MV-4-11 (cell line): Measurements from ENCODE around the gene FLT3.
A peak's percentile ranks its signal among the peaks of the same experiment; 100 is the strongest.
"Not testable (repeated sequence)": the region's sequence is repeated elsewhere in the genome, so short reads cannot be mapped to it uniquely, and the experiment has no call there.

ENCODE experiments used
- DNase-seq: peaks from one replicate; lab custom pipeline; 2025; lab: John Stamatoyannopoulos, UW

The FLT3 gene

DNA sequence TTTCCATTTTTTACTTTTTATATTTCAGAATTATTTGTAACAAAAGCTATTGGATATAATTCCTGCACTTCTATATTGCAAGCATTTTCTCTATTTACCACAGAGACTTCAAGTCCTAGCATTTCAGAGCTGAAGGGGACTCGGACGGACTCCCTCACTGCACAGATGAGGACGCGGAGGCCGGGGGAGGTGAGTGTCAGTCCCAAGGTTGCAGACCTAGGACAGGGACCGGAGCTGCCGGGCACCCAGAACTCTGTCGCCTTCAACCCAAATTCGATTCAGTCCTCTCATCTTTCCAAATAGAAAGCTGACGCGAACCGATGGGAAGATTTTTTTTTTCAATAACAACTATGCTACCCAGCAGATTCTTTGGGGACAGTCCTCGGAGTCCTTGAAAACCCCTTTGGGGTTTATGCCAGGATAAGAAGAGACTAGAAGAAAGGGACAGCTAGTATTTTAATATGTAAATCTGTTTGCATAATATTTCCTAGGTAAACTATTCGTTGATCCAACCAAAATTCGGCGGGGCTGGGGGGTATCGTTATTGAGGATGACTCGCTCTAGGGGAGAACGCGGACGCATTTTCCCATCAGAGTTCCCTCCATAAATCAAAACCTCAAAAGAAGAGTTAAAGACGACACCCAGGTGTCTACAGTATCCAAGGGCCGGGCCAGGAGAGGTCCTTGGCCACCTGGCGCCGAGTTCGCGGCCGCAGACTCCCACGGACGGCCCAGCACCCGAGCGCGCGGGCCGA is 803 bp downstream of the FLT3 start:
- DNase-seq, result peak; percentile 33

DNA sequence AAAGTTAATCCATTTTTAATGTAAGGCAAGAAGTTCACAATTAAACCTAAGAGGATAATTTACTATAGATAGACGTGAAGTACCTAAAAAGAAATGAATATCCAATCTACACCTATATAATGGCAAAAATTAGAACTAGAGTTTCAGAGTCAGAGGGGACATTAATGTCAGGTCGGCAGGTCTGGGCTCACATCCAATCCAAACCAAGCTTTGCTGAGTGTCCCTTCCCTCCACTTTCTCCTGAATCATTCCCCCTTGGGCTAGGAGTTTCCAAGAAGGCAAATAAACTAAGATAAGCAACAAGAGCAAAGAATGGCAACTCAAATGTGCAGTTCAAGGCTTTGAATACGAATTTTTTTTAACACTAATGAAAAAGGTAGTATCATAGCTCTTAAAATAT is 2.9 kb downstream of the FLT3 start:
- no peak for DNase-seq

DNA sequence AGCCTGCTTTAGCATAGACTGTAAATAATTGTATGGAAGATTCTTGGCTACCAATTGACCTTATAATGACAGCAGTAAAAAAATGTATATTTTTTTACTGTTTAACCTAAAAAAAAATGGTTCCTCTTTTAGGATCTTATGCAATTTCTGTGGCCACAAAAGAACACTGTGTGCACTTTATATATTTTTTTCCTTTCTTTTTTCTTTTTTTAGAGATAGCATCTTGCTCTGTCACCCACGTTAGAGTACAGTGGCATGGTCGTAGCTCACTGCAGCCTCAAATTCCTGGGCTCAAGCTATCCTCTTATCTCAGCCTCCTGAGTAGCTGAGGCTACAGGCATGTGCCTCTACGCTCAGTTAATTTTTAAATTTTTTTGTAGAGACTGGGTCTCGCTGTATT is 6.1 kb downstream of the FLT3 start:
- DNase-seq, result peak; percentile 91

DNA sequence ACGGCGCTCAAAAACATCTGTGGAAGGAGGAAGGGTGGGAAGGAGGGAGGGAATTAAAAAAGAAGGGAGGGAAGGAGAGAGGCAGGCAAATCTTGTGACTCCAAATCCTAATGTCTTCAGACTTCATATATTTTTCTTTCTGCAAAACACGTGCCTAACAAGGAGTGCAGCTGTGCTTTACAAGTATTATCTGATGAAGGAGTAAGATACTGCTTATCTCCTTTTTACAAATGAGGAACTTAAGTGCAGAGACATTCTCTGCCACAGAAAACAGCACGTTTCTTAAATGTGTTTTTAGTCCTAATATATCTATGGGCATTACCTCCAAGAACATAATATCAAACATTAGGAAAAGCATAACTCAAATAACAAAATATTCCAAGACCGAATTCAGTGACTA is 6.5 kb downstream of the FLT3 start:
- DNase-seq, result peak; percentile 74

DNA sequence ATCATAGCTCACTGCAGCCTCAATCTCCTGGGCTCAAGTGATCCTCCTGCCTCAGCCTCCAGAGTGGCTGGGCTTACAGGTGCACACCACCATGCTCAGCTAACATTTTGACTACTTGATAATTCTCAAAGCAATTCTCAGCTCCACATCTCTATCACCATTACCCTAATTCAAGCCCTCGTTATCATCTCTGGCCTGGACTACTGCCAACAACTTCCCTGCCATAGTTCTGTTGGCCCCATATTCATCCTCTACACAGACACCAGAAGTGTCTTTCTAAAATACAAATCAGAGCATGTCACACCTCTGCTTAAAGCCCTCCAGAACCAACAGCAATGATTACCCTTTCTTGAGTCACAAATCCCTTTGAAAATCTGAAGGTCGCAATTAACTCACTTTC is 7.9 kb downstream of the FLT3 start:
- no peak for DNase-seq

DNA sequence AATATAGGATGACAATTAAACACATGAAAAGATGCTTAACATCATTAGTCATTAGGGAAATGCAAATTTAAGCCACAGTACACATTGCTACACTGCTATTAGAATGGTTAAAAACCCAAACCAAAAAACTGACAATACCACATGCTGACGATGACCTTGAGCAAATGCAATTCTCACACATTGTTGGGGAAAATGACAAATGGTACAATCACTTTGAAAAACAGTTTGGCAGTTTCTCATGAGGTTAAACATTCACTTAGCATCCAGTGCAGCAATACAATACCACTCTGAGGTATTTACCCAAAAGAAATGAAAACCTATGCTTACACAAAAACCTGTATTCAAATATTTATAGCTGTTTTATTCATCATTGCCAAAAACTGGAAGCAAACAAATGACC is 11.3 kb downstream of the FLT3 start:
- no peak for DNase-seq

DNA sequence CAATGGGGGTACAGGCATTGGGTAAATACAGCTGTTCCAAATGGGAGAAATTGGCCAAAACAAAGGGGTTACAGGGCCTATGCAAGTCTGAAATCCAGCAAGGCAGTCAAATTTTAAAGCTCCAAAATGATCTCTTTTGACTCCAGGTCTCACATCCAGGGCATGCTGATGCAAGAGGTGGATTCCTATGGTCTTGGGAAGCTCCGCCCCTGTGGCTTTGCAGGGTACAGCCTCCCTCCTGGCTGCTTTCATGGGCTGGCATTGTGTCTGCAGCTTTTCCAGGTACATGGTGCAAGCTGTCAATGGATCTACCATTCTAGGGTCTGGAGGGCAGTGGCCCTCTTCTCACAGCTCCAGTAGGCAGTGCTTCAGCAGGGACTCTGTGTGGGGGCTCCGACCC is 22.6 kb downstream of the FLT3 start:
- DNase-seq, result not testable (repeated sequence)

DNA sequence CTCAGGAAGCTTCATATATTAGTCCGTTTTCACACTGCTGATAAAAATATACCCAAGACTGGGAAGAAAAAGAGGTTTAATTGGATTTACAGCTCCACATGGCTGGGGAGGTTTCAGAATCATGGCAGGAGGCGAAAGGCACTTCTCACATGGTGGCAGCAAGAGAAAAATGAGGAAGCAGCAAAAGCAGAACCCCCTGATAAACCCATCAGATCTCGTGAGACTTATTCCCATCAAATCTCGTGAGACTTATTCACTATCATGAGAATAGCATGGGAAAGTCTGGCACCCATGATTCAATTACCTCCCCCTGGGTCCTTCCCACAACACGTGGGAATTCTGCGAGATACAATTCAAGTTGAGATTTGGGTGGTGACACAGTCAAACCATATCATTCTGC is 23.1 kb downstream of the FLT3 start:
- peak; percentile 47 for DNase-seq

DNA sequence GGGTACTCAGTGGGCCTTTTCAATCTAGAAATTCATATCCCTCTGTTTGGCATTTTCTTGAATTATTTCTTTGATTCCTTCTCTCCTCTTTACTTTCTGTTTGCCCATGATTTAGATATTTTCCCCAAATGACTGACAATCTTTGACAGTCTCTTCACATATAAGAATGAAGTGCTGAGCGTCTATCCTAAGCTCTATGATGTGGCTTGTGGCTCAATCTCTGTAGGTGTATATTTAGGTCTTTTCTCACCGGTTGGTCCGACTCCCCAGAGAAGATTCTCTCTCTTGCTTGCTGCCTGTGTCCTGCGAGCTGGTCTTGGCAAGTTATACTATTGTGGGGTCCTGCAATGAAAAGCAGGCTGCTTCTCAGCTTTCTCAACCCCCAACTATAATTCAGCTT is 29.0 kb downstream of the FLT3 start:
- DNase-seq, result no peak

DNA sequence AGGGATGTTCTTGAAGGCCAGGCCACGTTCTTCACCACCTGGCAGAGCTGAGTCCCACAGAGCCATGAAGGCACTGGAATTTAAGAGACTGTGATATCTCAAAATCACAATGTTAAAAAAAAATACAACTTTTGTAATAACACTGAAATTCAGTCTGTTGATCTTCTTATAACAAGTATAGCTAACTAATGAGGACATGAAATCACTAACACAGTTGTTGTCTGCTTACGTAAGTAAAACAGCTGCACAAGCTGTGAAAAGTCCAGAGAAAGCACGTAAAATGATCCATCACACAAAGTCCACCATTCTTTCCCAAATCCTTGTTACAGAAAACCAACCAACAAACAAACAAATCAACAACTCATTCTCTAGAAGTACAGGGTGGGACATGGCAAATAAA is 32.9 kb downstream of the FLT3 start:
- DNase-seq, result no peak

DNA sequence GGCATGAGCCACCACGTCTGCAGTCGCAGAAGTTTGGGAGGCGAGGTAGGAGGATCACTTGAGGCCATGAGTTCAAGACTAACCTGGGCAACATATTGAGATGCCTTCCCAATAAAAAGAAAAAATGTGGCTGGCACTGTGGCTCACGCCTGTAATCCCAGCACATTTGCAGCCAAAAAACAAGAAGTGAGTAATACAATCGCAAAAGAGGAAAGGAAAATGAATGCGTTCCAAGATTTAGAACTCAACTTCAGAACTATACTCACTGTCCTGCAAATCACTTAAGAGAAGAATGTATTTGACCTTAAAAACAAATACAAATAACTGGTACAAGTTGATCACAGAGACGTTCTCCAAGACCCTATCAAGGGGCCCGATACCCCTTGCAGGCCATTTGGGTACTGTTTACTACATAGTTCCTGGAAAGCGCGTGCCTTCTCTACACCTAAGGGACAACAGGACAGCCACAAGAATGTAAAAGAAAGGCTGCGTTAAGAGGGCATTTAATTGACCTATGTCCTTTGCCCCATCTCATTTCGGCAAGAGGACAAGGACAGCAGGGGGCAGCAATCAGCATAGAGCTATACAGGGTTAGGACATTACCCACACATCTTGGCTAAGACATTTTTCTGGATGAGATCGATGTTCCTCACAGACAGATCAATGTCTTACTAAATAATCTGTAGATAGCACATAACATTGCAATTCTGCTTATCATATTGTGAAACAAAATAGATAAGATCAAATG is 41.3 kb downstream of the FLT3 start:
- peak; percentile 66 for DNase-seq

DNA sequence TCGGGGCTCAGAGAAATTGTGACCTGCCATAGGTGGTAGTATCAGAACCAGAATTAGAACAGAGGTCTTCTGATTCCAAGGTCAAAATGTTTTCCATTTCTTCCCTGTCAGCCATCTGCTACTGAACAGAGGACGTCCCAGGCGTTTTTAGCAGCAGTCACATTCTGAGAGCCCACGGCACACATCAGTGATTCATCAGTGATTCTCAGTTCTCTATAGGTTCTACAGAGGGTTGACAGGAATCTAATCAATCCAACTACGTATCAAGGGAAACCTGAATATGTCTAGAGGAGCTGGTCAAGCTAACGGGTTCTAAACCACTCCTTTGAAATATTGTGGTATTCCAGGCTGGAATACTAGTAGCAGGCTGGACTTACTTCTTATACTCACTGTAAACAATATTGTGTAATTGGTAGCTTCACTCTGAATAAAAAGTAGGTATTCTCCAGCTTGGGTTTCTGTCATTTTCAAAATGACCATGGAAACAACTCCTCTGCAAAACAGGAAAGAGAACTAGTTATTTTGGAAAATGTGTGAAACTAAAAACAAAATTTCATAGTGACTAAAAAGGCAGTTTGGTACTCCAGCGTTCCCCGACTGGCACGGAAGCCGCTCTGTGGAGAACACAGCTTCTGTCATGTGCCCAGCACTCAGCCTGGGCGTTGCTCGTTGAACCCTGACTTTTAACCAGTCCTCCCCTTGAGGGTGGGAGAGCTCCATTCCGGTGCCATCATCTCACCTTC is 43.2 kb downstream of the FLT3 start:
- peak; percentile 18 for DNase-seq

DNA sequence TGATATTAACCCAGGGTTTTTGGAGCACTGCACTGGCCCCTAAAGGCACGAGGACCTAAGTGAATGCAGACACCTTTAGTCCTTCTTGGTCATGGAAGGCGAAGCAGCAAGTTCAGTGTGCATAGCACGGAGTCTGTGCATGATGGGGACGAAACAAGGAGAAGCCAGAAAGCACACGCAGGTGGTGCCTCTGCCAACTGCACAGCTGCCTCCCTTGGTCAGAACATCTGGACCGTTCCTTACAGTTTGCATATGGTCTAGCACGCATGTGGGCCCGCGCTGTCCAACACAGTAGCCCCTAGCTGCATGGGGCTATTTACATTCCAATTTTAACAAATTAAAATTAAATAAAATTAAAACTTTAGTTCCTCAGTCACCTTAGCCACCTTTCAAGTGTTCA is 44.0 kb downstream of the FLT3 start:
- DNase-seq, result no peak

DNA sequence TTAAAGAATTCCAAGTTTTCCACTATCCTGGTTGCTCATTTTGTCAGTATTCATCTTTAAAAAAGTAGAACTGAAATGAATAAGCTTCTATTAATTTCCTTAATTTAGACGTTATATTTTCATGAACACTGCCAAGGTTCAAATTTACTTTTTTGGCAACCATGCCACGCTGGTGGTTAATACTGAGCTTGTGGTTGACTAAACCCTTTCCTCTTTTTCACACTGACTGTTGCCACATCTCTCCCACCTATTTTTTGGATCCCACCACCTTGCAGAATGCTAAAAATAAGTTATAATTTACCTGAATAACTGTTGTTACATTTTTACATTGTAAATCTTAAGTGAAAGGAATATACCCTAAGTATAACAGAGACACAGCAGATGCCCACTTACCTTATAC is 45.0 kb downstream of the FLT3 start:
- peak; percentile 30 for DNase-seq

DNA sequence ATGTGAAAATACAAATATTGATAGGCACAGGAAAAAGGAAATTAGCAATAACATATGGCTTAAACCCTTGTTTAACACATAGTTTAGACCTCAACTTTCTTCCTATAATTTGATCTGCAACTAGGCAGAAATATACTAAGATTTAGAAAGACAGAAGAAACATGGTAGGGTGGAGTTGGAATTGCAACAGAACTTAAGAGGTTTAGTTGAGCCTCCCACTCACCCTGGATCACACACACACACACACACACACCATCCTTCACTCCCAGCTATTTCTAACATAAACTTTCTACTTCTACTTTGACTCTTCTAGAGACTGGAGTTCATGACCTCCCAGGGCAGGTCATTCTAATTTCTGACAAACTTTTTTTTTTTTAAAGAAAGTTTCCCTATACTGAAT is 47.4 kb downstream of the FLT3 start:
- peak; percentile 84 for DNase-seq

DNA sequence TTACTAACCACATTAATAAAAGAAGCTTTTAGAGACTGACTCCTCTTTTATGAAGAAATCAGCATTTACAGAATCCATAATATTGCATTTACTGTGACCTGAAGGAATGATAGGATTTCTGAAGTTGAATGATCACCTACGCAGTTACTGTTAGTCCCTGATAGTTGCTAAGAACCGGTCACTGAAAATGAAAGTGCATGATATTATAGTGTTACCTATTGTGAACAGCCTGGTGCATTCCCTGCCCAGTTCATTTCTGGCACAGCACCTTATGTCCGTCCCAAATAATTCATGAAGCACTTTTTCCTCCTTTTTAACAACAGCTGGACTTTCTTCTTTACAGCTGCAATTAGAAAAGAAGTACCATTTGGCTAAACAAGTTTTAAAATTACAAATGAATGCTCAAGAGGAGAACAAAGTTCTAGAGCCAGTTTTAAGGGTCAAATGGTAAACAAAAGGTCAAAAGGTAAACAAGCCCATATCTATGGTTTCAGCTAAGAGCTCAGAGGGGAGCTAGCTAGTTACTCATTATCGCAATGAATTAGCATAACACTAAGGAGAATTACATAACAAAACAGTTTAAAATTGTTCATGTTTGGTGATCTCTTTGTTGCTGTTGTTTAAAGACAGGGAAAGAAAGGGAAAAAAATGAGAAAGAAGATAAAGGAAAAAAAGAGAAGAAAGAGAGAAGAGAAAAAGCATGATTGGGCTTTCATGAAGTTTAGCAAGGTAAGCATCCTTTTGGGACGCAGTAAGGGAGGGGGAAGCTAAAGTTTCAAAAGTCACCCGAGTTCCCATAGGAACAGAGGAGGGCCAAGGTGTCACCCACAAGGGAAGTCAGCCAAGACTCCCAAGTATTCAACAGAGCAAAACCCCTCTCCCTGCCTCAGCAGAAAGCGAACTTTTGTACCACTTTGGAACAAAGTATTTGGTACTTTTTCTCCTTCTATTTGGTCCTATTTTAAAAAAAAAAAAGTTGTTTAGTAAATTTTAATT is 50.2 kb downstream of the FLT3 start:
- no peak for DNase-seq

DNA sequence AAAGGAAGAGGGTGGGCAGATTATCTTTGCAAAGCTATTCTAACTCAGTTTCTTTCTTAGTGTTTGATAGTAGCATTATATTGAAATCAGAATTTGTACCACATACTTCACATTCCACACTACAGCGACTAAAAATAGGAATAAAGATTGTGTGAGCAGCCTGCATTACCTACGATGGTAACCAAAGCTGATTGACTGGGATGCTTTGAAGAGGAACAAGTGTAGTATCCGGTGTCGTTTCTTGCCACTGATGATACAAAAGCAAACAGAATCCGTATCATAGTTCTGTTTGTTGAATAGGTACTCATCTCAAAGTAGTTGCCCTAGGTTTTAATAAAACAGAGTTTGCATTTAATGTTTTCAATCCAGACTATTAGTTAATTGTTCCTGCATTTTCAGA is 51.2 kb downstream of the FLT3 start:
- DNase-seq, result no peak

DNA sequence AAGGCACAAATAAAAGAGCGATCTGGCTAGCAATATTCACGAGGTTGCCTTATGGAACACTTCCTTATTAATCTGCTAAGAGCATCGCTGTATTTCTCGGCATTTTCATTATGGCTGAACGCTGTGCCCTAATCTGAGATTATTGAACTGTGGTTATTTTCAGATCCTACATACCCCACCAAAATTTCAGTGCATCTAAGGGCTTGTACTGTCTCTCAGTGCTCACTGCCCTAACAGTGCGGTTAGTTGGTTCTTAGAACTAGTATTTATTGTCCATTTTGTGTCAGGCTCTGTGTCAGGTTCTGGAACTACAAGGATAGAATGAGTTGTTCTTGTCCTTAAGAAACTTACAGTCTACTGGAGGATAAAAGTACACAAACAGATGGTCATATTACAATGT is 51.6 kb downstream of the FLT3 start:
- DNase-seq, result no peak

DNA sequence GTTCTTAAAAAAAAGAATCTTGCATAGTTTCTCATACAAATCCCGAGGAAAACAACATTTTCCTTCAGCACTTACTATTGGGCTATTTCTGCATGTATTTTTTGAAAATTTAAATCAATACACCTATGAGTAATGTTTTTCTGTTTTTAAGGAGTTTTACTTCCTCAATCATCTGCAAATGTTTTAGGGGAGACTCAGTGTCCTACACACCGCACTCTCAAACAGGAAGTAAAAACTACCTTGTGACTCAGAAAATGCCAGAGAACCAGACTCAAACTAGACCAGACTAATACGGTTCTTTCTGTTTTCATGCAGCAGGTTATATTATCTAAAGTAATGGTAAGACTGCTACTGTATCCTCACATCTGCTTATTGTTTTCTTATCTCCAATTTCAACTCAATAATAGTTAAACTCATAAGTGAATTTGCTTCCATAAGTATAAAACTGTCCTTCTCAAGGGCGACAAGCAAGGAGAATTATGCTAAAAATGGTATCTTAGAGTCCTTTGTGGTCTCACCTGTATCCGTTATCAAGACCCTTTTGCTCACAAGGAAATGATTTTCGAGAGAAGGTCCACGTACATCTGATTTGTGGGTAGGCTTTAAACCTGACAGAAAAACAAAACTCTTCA is 52.5 kb downstream of the FLT3 start:
- DNase-seq, result peak; percentile 91

DNA sequence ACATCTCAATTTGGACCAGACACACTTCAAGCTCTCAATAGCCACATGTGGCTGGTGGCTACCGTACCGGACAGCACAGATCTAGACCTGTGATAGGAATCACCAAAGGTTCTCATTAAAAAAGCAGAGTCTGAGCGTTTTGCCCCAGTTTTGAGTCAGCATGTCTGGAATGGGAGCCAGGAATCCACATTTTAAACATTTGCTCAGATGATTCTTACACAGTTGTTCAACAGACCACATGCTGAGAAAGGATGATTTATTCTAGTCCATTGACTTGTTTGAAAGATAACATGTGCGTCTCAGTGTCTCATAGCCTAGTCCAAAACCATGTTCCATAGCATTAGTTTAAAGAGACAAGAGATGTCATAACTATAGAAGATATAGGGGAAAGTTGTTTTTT is 53.4 kb downstream of the FLT3 start:
- DNase-seq, result no peak

DNA sequence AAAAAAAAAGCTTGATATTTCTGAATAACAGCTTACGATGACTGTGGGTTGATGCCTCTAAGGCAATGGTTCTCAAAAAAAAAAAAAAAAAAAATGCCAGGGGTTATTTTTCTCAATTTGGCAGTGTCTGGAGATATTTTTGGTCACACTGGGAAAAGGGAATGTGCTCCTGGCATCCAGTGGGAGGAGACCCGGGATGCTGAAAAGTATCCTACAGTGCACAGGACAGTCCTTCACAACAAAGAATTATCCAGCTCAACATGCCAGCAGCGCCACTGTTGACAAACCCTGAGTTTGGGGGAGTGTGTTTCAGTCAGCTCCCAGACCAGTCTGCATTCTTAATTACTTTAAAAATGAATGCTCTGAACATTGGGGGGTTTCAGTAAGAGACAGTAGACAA is 54.5 kb downstream of the FLT3 start:
- DNase-seq, result no peak
